ENCODE measurements around the gene EFNA5.
A peak's percentile ranks its signal among the peaks of the same experiment; 100 is the strongest.

EFNA5 gene

GRCh38 chr5:107469485-107470294 is 201.0 kb downstream of the EFNA5 start:
- H3K4me3 ChIP-seq (replicated peaks; ENCODE audit: low read depth, low read length): no peak overlapping the region
- DNase-seq (ENCODE audit: low read depth): peak; percentile 98
- TF ChIP-seq, protein P1, sequence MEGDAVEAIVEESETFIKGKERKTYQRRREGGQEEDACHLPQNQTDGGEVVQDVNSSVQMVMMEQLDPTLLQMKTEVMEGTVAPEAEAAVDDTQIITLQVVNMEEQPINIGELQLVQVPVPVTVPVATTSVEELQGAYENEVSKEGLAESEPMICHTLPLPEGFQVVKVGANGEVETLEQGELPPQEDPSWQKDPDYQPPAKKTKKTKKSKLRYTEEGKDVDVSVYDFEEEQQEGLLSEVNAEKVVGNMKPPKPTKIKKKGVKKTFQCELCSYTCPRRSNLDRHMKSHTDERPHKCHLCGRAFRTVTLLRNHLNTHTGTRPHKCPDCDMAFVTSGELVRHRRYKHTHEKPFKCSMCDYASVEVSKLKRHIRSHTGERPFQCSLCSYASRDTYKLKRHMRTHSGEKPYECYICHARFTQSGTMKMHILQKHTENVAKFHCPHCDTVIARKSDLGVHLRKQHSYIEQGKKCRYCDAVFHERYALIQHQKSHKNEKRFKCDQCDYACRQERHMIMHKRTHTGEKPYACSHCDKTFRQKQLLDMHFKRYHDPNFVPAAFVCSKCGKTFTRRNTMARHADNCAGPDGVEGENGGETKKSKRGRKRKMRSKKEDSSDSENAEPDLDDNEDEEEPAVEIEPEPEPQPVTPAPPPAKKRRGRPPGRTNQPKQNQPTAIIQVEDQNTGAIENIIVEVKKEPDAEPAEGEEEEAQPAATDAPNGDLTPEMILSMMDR (IDR thresholded peaks at IDR 0.05; ENCODE audit: low read length, missing control alignments): no peak

GRCh38 chr5:107469064-107469463 is 201.7 kb downstream of the EFNA5 start:
- TF ChIP-seq, protein P1 (IDR thresholded peaks at IDR 0.05; ENCODE audit: low read length, missing control alignments): no peak
- H3K4me3 ChIP-seq (replicated peaks; ENCODE audit: low read depth, low read length): no peak overlapping the region
- DNase-seq (ENCODE audit: low read depth): peak; percentile 43

GRCh38 chr5:107468276-107468675 is 202.5 kb downstream of the EFNA5 start:
- TF ChIP-seq, protein P1 (IDR thresholded peaks at IDR 0.05; ENCODE audit: low read length, missing control alignments): no peak
- no peak for DNase-seq (ENCODE audit: low read depth)
- H3K4me3 ChIP-seq (replicated peaks; ENCODE audit: low read depth, low read length): no peak overlapping the region

DNA sequence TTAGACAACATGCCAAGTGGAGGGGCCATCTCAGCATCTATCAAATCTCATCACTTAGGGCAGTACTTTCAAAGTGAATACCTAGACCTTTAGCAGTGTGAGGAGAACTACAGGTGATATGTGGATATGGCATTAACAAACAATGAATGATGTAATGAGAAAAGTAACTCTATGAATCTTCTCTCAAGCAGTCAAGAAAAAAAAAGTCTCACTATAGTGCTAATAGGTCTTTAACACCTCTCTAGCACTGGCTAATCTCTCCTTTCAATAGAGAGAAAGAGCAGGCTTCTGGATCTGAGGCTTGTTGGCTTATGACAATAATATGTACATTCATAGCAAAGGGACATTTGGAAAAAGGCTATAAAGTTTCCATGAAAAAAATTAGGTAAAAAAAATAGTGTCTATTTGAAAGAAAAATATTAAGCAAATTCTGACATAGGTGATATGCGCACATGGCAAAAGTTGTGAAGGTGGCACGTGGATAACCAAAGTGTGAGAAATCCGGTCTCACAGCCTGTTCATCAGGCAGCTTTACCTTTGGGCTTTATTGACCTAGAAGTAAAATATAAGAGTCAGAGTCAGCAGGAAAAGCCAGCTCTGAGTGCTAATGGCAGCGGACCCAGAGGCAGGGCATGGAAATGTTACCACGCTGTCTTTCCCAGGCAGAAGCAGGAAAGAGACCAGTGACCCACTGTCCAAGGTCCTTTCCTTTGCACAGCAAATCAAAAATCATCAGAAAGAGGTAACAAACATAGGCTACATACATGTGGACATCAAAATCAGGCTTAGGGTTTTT is 203.4 kb downstream of the EFNA5 start:
- DNase-seq (ENCODE audit: low read depth): no peak
- TF ChIP-seq, protein P1 (IDR thresholded peaks at IDR 0.05; ENCODE audit: low read length, missing control alignments): no peak
- H3K4me3 ChIP-seq (replicated peaks; ENCODE audit: low read depth, low read length): no peak overlapping the region

DNA sequence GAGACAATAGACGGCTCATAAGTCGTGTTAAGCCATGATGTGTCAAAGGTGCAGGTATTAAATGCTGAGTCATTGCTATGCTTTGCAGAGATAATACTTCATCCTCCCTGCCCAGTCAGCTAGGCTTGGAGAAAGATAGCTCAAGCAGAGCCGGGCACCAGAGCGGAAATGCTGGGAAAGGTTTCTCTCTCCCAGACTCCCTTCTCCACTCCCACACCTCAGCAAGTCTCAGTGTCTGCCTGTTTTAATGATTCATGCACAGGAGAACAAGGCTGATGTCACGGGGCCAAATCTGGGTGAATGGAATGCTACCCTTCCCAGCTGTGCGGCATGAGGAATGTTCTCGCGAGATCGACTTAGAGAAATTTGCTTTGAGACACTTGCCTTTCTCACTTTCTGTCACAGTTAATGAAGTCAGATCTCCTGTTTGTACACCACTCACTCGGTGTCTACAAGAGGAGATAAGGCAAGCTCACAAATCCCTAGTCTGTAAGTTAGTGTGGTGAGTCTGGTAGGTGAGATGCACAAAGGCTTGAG is 204.4 kb downstream of the EFNA5 start:
- no peak overlapping the region for H3K4me3 ChIP-seq (replicated peaks; ENCODE audit: low read depth, low read length)
- TF ChIP-seq, protein P1 (IDR thresholded peaks at IDR 0.05; ENCODE audit: low read length, missing control alignments): no peak
- DNase-seq (ENCODE audit: low read depth): peak; percentile 97

DNA sequence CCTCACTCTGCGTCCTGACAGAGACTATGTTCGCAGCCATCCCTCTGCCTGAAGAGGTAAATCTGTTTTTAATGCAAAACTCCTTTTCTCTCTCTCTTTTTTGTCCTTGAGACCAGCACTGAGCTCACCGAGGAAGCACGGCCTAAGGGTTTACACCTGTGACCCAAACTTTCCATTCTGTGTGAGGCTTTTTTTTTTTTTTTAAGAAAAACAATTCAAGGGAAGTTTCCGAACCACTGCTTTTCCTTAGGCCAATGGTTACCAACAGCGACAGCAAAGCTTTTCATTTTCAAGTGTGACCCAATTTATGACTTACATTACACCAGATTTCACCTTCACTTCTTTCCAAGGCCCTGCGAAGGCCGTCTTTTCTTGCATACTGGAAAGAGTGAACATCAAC is 205.9 kb downstream of the EFNA5 start:
- DNase-seq (ENCODE audit: low read depth): no peak
- no peak overlapping the region for H3K4me3 ChIP-seq (replicated peaks; ENCODE audit: low read depth, low read length)
- TF ChIP-seq, protein P1 (IDR thresholded peaks at IDR 0.05; ENCODE audit: low read length, missing control alignments): no peak
